GM19238 (cell line): ENCODE measurements around the gene SF3B3.

Experiments used
- DNase-seq: peaks from one replicate; pipeline ENCODE4 v3.0.0; 2011; ENCODE audit warnings: low spot score; ENCODE audit not compliant: insufficient read length

SF3B3 gene

GRCh38 chr16:70589998-70590471 is 66.4 kb downstream of the SF3B3 start:
- no peak for DNase-seq

- no peak for DNase-seq
These were observed 67.3 kb downstream of the SF3B3 start for GRCh38 chr16:70590722-70591415.

DNA sequence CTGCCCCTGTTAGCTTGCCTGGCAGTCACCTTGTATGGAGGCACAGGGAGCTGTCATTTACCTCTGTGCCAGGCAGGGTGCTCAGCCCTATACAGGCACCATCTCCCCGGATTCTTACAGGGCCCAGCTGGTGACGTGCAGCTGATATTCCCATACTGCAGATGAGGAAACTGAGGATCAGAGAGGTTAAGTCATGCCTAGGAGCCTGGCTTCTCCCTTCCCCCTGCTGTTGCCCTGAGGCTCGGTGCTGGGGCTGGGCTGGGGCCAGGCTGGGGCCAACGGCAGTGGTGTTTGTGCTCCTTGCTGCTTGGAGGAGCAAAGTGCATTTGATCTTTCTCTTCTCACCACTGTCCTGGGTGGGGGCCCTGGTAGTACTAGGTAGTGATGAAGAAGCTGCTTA is 68.0 kb downstream of the SF3B3 start:
- DNase-seq: no peak

DNA sequence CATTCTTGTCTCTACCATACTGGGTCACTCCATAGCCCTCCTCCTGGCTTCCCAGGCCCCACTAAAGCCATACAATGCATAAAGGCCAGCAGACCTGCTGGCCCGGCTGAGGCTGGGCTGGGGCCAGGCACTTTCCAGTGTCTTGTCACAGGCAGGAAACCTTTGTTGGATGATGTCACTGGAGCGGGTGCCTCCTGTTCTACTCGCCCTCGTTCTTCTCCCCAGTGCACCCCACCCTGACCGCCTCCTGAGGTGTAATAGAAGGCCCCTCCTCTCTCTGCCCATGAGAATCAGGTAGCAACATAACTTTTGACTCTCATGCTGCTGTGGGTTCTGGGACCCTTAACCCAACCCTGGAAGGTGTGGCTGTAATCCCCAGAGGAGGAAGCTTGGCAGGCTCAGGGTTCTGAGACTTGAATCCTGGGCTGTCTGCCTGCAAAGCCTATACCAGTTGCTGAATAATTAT is 68.5 kb downstream of the SF3B3 start:
- no peak for DNase-seq

GRCh38 chr16:70593544-70593943 is 69.9 kb downstream of the SF3B3 start:
- no peak for DNase-seq

DNA sequence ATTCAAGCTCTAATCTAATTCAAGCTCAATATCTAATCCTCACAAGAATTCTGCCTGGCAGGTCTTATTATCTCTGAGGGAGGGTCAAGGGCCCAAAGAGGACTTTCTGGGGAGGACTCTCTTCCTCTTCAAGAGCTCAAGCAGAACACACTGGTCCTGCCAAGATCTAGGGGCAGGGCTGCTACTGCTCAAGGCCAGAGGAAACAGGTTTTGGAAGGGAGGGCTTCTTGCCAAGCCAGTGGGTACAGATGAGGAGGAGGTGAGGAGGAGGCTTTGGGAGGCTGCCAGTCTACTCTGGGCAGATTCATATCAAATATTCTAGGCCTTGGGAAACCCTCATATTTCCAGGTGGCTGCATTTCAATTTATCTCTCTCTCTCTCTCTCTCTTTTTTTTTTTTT is 71.0 kb downstream of the SF3B3 start:
- no peak for DNase-seq

- DNase-seq: no peak
These were observed 73.7 kb downstream of the SF3B3 start for GRCh38 chr16:70597135-70597835.

- no peak for DNase-seq
These were observed 75.4 kb downstream of the SF3B3 start for GRCh38 chr16:70598937-70599503.

DNA sequence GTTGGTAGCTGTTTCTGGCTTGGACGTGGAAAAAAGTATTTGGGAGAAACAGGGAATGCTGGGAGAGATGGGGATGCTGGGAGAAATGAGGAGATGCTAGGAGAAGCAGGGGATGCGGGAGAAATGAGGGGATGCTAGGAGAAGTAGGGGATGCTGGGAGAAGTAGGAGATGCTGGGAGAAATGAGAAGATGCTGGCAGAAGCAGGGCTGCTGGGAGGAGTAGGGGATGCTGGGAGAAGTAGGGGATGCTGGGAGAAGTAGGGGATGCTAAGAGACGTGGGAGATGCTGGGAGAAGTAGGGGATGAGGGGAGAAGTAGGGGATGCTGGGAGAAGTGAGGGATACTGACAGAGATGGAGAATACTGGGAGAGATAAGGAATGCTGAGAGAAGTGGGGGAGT is 77.1 kb downstream of the SF3B3 start:
- no peak for DNase-seq

DNA sequence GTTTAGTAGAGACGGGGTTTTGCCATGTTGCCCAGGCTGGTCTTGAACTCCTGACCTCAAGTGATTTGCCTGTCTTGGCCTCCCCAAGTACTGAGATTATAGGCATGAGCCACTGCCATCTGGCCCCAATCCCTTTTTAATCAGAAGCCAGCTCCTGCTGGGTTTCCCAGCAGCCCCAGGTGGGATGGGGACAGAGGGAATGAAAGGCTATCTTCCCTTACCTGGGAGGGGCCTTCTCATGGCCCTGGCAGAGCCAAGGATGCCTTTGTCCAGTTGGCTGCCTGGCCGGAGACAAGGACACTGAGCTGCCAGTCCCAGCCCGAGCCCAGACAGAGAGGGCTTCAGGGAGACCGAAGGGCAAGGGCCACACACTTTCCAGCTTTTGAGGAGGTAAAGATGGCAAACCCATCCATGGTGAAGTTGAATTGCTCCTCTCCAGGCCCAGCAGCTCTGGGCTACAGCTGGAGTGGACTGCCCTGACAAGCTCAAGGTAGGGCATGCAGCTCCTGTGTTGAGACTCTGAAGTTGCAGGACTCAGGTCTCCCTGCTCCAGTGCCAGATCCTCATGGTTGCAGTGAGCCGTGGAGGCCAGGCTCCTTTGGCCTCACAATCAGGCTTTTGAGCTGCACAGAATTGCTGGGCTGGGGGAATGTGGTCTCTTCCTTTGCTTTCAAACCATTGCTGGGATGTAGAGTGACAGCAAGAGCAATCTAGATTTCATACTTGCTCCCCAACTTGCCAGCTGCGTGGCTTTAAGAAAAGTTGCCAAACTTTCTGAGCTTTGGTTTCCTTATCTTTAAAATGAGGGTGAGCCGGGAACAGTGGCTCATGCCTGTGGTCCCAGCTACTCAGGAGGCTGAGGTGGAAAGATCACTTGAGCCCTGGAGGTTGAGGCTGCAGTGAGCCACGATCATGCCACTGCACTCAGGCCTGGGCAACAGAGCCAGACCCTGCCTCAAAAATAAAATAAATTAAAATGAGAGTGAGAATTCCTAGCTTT is 78.3 kb downstream of the SF3B3 start:
- no peak for DNase-seq

GRCh38 chr16:70602831-70603230 is 79.2 kb downstream of the SF3B3 start:
- no peak for DNase-seq

- no peak for DNase-seq
These were observed 81.0 kb downstream of the SF3B3 start for GRCh38 chr16:70604407-70605282.

GRCh38 chr16:70605283-70605657 is 81.7 kb downstream of the SF3B3 start:
- DNase-seq: no peak

DNA sequence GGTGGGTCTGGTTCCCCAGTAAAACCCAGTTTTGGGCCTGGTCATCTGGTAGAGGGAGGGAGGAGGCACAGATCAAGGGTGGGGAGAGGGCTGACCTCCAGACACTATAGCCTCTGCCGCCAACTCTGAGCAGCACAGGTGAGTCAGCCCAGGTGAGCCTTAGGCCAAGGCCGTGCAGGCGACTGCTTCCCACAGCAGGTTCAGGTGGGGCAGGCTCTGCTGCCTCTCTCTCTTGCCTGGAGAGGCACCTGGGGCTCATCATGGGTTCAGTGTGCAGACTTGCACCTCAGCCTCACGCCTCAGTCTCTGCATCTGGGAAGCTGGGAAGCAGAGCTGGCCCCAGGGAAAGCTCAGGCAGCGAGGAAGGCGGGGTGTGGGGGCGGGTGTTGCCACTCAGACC is 84.9 kb downstream of the SF3B3 start:
- no peak for DNase-seq

DNA sequence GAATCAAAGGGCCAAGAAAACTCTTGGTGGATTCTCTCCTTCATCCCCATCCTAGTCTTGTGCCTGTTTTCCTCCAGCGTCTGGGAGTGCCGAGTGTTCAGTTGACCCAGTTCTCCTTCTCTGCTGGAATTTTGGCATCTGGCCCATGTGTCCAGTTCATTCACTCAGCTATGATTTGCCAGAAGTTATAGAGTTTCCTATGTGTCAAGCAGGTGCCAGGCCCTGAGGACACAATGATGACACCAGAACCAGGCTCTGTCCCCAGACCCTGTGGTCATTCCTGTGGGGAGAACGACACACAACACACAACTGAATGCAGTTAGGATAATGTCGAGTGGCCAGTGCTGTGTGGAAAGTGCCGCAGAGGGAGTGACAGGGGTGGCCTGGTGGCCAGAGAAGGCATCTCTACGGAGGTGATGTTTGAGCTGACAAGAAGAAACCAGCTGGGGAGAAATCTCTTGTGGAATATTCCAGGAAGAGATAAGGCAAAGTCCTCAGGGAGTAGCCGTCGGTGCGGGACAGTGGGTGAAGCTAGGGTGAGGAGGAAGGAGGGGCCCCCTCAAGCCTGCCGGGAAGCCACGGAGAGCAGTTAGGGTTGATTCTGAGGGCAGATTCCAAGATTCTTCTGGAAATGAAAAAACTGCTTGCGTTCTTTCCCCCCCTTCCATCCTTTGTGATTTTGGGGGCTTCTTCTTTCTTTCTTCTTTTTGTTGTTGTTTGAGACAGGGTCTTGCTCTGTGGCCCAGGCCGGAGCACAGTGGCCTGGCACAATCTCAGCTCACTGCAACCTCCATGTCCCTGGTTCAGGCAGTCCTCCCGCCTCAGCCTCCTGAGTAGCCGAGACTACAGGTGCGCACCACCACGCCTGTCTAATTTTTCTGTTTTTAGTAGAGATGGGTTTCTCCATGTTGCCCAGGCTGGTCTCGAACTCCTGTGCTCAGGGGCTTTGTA is 86.9 kb downstream of the SF3B3 start:
- no peak for DNase-seq

DNA sequence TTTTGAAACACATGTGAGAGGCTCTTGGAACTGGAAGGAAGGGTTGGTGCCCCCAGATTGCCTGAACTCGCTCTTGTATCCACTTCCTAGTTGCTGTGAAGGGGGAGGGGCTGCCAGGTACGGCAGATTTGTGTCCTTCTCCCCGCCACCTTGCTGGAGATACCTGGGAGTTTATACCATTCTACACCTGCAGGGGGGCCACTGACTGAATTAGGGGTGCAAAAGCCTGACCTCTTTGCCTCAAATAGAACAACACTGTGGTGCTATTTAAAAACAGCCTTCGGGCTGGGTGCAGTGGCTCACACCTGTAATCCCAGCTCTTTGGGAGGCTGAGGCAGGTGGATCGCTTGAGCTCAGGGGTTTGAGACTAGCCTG is 87.6 kb downstream of the SF3B3 start:
- no peak for DNase-seq

DNA sequence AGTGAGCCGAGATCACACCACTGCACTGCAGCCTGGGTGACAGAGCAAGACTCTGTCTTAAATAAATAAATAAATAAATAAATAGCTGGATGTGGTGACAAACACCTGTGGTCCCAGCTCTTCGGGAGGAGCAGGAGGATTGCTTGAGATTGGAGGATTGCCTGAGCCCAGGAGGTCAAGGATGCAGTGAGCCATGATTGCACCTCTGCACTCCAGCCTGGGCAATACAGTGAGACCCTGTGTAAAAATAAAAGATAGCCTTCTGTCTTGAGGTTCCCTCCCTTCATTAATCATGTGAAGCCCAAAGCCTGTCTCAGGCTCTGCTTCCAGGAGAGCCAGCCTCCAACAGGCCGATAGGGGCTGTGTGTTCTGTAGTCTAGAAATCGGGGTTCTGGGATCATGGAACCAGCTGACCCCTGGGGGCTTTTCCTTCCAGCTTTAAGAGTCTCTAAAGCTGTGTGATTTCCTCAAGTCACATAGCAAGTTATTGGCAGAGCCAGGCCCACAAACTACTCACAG is 88.2 kb downstream of the SF3B3 start:
- no peak for DNase-seq

GRCh38 chr16:70612931-70613330 is 89.3 kb downstream of the SF3B3 start:
- DNase-seq: no peak
